ENCODE results near the gene CCDC188.
A peak's percentile ranks its signal among the peaks of the same experiment; 100 is the strongest.

The CCDC188 gene

GRCh38 chr22:20157430-20158183, 6.8 kb upstream of the CCDC188 start:
- Histone ChIP-seq H3K4me2 (ENCODE audit: low read length) (no peak overlapping the region), H3K36me3 (replicated peaks; ENCODE audit: low read depth, low read length) (no peaks in the 10 kb centered on the region), H3K27ac (ENCODE audit: low read length) (no peak overlapping the region), H3K27me3 (ENCODE audit: low read depth, low read length) (peaks cover 21% of the 10 kb centered on the region), H3K79me2 (ENCODE audit: low read length) (no peaks in the 10 kb centered on the region), H3K4me1 (ENCODE audit: low read length) (no peaks in the 10 kb centered on the region), H2AFZ (ENCODE audit: low read depth, low read length) (no peak overlapping the region), H4K20me1 (ENCODE audit: insufficient read depth, low read length) (no peaks in the 10 kb centered on the region), H3K4me3 (ENCODE audit: low read length) (no peak overlapping the region), H3K9me3 (ENCODE audit: insufficient read depth, low read length) (no peaks in the 10 kb centered on the region), H3K9ac (ENCODE audit: low read length) (no peak overlapping the region)
- TF ChIP-seq, protein P1, sequence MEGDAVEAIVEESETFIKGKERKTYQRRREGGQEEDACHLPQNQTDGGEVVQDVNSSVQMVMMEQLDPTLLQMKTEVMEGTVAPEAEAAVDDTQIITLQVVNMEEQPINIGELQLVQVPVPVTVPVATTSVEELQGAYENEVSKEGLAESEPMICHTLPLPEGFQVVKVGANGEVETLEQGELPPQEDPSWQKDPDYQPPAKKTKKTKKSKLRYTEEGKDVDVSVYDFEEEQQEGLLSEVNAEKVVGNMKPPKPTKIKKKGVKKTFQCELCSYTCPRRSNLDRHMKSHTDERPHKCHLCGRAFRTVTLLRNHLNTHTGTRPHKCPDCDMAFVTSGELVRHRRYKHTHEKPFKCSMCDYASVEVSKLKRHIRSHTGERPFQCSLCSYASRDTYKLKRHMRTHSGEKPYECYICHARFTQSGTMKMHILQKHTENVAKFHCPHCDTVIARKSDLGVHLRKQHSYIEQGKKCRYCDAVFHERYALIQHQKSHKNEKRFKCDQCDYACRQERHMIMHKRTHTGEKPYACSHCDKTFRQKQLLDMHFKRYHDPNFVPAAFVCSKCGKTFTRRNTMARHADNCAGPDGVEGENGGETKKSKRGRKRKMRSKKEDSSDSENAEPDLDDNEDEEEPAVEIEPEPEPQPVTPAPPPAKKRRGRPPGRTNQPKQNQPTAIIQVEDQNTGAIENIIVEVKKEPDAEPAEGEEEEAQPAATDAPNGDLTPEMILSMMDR (IDR thresholded peaks at IDR 0.05; ENCODE audit: low read depth, low read length): no peak
- TF ChIP-seq EZH2phosphoT487 (IDR thresholded peaks at IDR 0.05; ENCODE audit: low read depth): no peak

DNA sequence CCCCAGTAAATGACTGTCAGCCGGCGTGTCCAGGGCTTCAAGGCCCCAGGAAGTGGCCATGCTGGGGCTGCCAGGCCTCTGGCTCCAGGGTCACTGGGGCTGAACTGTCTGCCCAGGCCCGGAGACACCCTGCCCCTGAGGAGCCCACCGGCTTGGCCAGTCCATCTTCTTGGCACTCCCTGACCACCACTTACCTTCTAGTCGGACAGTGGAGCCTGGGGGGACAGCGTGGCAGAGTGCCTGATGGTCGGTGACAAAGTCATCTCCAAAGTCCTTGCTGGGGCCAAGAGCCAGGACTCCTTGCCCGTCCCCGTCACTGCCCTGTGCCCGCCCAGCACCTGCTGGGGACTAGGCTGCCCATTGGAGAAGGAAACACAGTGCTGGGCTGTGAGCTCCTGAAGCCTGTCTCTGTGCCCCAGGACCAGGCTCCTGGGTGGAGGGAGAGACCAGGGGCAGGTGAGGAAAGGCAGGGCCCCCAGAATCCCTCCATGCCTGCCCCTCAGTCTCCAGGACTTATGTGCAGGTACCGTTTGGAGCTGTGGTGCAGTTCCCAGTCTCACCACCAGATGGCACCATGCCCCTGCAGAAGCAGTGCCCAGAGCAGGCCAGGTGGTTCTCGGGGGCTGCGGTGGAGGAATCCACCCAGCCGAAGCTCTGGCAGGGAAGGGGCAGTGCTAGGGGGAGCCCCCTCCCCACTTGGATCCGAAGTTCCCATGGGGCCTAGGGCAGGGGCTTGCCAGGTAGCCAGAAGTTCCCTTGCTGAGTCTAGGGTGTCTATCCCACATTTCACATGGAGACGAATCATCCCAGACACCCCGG, 6.0 kb upstream of the CCDC188 start:
- H3K4me2 ChIP-seq (ENCODE audit: low read length): peak overlapping the region; percentile 33; the same call in 1 of the 2 replicates

GRCh38 chr22:20156042-20156389, 5.2 kb upstream of the CCDC188 start:
- no peak overlapping the region for H3K4me3 ChIP-seq (ENCODE audit: low read length)
- no peaks in the 10 kb centered on the region for H3K9me3 ChIP-seq (ENCODE audit: insufficient read depth, low read length)
- H2AFZ ChIP-seq (ENCODE audit: low read depth, low read length): no peak overlapping the region
- no peak overlapping the region for H3K4me2 ChIP-seq (ENCODE audit: low read length)
- no peak overlapping the region for H3K27ac ChIP-seq (ENCODE audit: low read length)
- H3K36me3 ChIP-seq (replicated peaks; ENCODE audit: low read depth, low read length): no peaks in the 10 kb centered on the region
- no peak overlapping the region for H3K9ac ChIP-seq (ENCODE audit: low read length)
- TF ChIP-seq, protein P1 (IDR thresholded peaks at IDR 0.05; ENCODE audit: low read depth, low read length): no peak
- TF ChIP-seq EZH2phosphoT487 (IDR thresholded peaks at IDR 0.05; ENCODE audit: low read depth): no peak
- H4K20me1 ChIP-seq (ENCODE audit: insufficient read depth, low read length): no peaks in the 10 kb centered on the region
- no peaks in the 10 kb centered on the region for H3K79me2 ChIP-seq (ENCODE audit: low read length)
- peaks cover 21% of the 10 kb centered on the region for H3K27me3 ChIP-seq (ENCODE audit: low read depth, low read length)
- no peaks in the 10 kb centered on the region for H3K4me1 ChIP-seq (ENCODE audit: low read length)

More for the DNA sequence above, 6.0 kb upstream of the CCDC188 start:
- no peak overlapping the region for H2AFZ ChIP-seq (ENCODE audit: low read depth, low read length)
- H3K36me3 ChIP-seq (replicated peaks; ENCODE audit: low read depth, low read length): no peaks in the 10 kb centered on the region
- no peaks in the 10 kb centered on the region for H3K79me2 ChIP-seq (ENCODE audit: low read length)
- H3K4me1 ChIP-seq (ENCODE audit: low read length): no peaks in the 10 kb centered on the region
- no peaks in the 10 kb centered on the region for H3K9me3 ChIP-seq (ENCODE audit: insufficient read depth, low read length)
- TF ChIP-seq EZH2phosphoT487 (IDR thresholded peaks at IDR 0.05; ENCODE audit: low read depth): no peak
- TF ChIP-seq, protein P1 (IDR thresholded peaks at IDR 0.05; ENCODE audit: low read depth, low read length): peak; percentile 97
- H3K27me3 ChIP-seq (ENCODE audit: low read depth, low read length): peaks cover 21% of the 10 kb centered on the region
- no peak overlapping the region for H3K27ac ChIP-seq (ENCODE audit: low read length)
- no peaks in the 10 kb centered on the region for H4K20me1 ChIP-seq (ENCODE audit: insufficient read depth, low read length)
- no peak overlapping the region for H3K4me3 ChIP-seq (ENCODE audit: low read length)
- no peak overlapping the region for H3K9ac ChIP-seq (ENCODE audit: low read length)

GRCh38 chr22:20155330-20156041, 4.6 kb upstream of the CCDC188 start:
- H4K20me1 ChIP-seq (ENCODE audit: insufficient read depth, low read length): no peaks in the 10 kb centered on the region
- no peak overlapping the region for H3K27ac ChIP-seq (ENCODE audit: low read length)
- TF ChIP-seq EZH2phosphoT487 (IDR thresholded peaks at IDR 0.05; ENCODE audit: low read depth): no peak
- TF ChIP-seq, protein P1 (IDR thresholded peaks at IDR 0.05; ENCODE audit: low read depth, low read length): no peak
- no peak overlapping the region for H3K4me2 ChIP-seq (ENCODE audit: low read length)
- H3K4me1 ChIP-seq (ENCODE audit: low read length): no peaks in the 10 kb centered on the region
- no peaks in the 10 kb centered on the region for H3K9me3 ChIP-seq (ENCODE audit: insufficient read depth, low read length)
- no peak overlapping the region for H3K9ac ChIP-seq (ENCODE audit: low read length)
- H3K79me2 ChIP-seq (ENCODE audit: low read length): no peaks in the 10 kb centered on the region
- no peaks in the 10 kb centered on the region for H3K36me3 ChIP-seq (replicated peaks; ENCODE audit: low read depth, low read length)
- peaks cover 21% of the 10 kb centered on the region for H3K27me3 ChIP-seq (ENCODE audit: low read depth, low read length)
- no peak overlapping the region for H3K4me3 ChIP-seq (ENCODE audit: low read length)
- H2AFZ ChIP-seq (ENCODE audit: low read depth, low read length): no peak overlapping the region
